ENCODE measurements around the gene DENND1A. TPM values are rescaled to one million over a fixed set of nuclear protein-coding genes. Genes with fewer than 3 reads are reported as not detected.

The DENND1A gene
- total RNA-seq, 1 experiment from 2014 or later = 29.7 TPM

GRCh38 chr9:123639743-123640142, 290.2 kb downstream of the DENND1A start:
- Histone ChIP-seq H3K36me3 (ENCODE audit: low read depth, low read length) (no peaks in the 10 kb centered on the region), H3K27ac (ENCODE audit: low read length) (no peak overlapping the region), H3K4me3 (ENCODE audit: low read length) (no peak overlapping the region), H3K9me2 (replicated peaks; ENCODE audit: low read length) (no peaks in the 10 kb centered on the region), H3K27me3 (ENCODE audit: low read length) (no peaks in the 10 kb centered on the region), H3K9ac (ENCODE audit: low read length) (no peak overlapping the region), H4K20me1 (ENCODE audit: low read length) (no peaks in the 10 kb centered on the region), H2AFZ (ENCODE audit: low read length) (no peak overlapping the region), H3K4me1 (ENCODE audit: insufficient read depth, low read length) (no peaks in the 10 kb centered on the region), H3F3A (ENCODE audit: low read length, unreplicated experiment) (no peaks in the 10 kb centered on the region), H3K9me3 (ENCODE audit: low read length) (no peaks in the 10 kb centered on the region), H3K79me2 (ENCODE audit: low read length) (no peaks in the 10 kb centered on the region), H3K4me2 (ENCODE audit: low read length) (no peak overlapping the region)
- ChIA-PET CTCF (no interaction called here), POLR2A (ENCODE audit: unreplicated experiment) (no interaction called here)
- BruUV-seq (replicated peaks) = no TSS peak
- DNase-seq (no peak), ATAC-seq (no peak)
- TF ChIP-seq EZH2 (IDR thresholded peaks at IDR 0.05; ENCODE audit: low read length, unreplicated experiment) = no peak
- TF ChIP-seq CTCF (conservative IDR thresholded peaks at IDR 0.05; ENCODE audit: low read depth, low read length) = no peak
- no peak for TF ChIP-seq EZH2phosphoT487 (IDR thresholded peaks at IDR 0.05; ENCODE audit: borderline replicate concordance, low read length)
- intact Hi-C loops (cut with micrococcal nuclease) = no loop called here

- no peak overlapping the region for H3K4me3 ChIP-seq (ENCODE audit: low read length)
- ChIA-PET POLR2A (ENCODE audit: unreplicated experiment) (no interaction called here), CTCF (no interaction called here)
Measured at GRCh38 chr9:123637945-123638634, 291.8 kb downstream of the DENND1A start.

More at GRCh38 chr9:123637945-123638634, 291.8 kb downstream of the DENND1A start:
- no peak overlapping the region for H2AFZ ChIP-seq (ENCODE audit: low read length)
- H3K9me3 ChIP-seq (ENCODE audit: low read length) = no peaks in the 10 kb centered on the region
- H3K27ac ChIP-seq (ENCODE audit: low read length) = no peak overlapping the region
- no peaks in the 10 kb centered on the region for H4K20me1 ChIP-seq (ENCODE audit: low read length)
- H3K9me2 ChIP-seq (replicated peaks; ENCODE audit: low read length) = no peaks in the 10 kb centered on the region
- no peaks in the 10 kb centered on the region for H3K4me1 ChIP-seq (ENCODE audit: insufficient read depth, low read length)
- DNase-seq (no peak), ATAC-seq (no peak)
- no peaks in the 10 kb centered on the region for H3K27me3 ChIP-seq (ENCODE audit: low read length)
- no peaks in the 10 kb centered on the region for H3K36me3 ChIP-seq (ENCODE audit: low read depth, low read length)
- TF ChIP-seq EZH2 (IDR thresholded peaks at IDR 0.05; ENCODE audit: low read length, unreplicated experiment) = no peak
- no peak for TF ChIP-seq CTCF (conservative IDR thresholded peaks at IDR 0.05; ENCODE audit: low read depth, low read length)
- no peak for TF ChIP-seq EZH2phosphoT487 (IDR thresholded peaks at IDR 0.05; ENCODE audit: borderline replicate concordance, low read length)
- no peak overlapping the region for H3K9ac ChIP-seq (ENCODE audit: low read length)
- H3F3A ChIP-seq (ENCODE audit: low read length, unreplicated experiment) = no peaks in the 10 kb centered on the region
- intact Hi-C loops (cut with micrococcal nuclease) = no loop called here
- no peaks in the 10 kb centered on the region for H3K79me2 ChIP-seq (ENCODE audit: low read length)
- no peak overlapping the region for H3K4me2 ChIP-seq (ENCODE audit: low read length)
- no TSS peak for BruUV-seq (replicated peaks)

All from PC-3 (cell line).